Stimulated activated CD8-positive, alpha-beta memory T cell treated with anti-CD3 and anti-CD28 coated beads, Interleukin-4, amount 100 ng/mL, for 24 hours (primary cell): Measurements from ENCODE around the gene MRNIP.
"Not testable (repeated sequence)": the region's sequence is repeated elsewhere in the genome, so short reads cannot be mapped to it uniquely, and the experiment has no call there.

Experiments
- DNase-seq: peaks from one replicate; pipeline ENCODE4 v3.0.0-alpha.2; 2020; ENCODE audit warnings: low read depth

The MRNIP gene

GRCh38 chr5:179839328-179840256, 19.0 kb downstream of the MRNIP start:
- no peak for DNase-seq

GRCh38 chr5:179837076-179838011, 21.3 kb downstream of the MRNIP start:
- no peak for DNase-seq

DNA sequence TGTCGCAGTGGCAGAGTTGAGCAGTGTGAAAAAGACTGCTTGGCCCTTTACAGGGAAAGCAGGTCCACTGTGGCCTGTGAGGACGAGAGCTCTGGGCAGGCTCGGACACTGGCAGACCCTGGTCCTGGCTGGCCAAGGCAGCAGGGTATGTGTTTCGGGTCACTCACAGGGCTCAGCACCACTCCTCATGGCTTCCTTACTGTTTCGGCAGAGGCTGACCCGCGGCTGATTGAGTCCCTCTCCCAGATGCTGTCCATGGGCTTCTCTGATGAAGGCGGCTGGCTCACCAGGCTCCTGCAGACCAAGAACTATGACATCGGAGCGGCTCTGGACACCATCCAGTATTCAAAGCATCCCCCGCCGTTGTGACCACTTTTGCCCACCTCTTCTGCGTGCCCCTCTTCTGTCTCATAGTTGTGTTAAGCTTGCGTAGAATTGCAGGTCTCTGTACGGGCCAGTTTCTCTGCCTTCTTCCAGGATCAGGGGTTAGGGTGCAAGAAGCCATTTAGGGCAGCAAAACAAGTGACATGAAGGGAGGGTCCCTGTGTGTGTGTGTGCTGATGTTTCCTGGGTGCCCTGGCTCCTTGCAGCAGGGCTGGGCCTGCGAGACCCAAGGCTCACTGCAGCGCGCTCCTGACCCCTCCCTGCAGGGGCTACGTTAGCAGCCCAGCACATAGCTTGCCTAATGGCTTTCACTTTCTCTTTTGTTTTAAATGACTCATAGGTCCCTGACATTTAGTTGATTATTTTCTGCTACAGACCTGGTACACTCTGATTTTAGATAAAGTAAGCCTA, 22.2 kb downstream of the MRNIP start:
- DNase-seq, result peak; percentile 38

GRCh38 chr5:179834871-179835270, 23.7 kb downstream of the MRNIP start:
- not testable (repeated sequence) for DNase-seq

- no peak for DNase-seq
These were observed 24.5 kb downstream of the MRNIP start for GRCh38 chr5:179834120-179834519.

DNA sequence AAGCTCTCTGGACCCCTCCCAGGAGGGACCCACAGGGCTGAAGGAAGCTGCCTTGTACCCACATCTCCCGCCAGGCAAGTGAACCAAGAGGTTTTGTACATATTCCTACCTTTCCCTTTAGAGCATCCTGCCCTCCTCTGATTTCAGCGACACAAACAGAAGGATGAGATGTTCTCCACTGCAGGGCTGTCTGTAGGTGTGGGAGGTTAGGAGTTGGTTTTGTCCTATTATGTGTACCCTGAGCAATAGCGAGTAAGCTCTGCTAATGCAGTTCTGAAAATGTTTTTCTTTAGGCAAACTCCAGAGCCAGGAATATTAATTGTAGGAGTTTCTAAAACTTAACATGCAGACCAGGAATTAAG, 24.9 kb downstream of the MRNIP start:
- DNase-seq, result no peak

DNA sequence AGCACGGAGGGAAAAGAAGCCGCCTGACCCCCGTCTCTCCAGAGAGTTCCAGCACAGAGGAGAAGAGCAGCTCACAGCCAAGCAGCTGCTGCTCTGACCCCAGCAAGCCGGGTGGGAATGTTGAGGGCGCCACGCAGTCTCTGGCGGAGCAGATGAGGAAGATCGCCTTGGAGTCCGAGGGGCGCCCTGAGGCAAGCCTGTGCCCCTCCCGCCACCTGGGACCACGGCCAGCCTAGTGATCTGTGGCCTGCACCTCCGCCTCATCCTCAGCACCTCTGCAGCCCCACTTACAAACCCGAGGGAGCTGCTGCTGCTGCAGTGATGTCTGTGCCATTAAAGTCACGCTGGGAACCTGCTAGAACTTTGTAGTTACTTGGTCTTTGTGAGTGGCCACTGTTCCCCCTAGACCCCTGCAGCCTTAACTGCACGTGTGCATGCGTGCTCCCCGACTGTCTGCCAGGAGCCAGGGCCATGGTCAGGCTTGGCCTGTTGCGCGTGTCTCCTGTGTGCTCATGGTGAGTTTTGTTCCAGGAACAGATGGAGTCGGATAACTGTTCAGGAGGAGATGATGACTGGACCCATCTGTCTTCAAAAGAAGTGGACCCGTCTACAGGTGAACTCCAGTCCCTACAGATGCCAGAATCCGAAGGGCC, 25.4 kb downstream of the MRNIP start:
- DNase-seq, result no peak

GRCh38 chr5:179832039-179832745, 26.4 kb downstream of the MRNIP start:
- DNase-seq, result no peak

DNA sequence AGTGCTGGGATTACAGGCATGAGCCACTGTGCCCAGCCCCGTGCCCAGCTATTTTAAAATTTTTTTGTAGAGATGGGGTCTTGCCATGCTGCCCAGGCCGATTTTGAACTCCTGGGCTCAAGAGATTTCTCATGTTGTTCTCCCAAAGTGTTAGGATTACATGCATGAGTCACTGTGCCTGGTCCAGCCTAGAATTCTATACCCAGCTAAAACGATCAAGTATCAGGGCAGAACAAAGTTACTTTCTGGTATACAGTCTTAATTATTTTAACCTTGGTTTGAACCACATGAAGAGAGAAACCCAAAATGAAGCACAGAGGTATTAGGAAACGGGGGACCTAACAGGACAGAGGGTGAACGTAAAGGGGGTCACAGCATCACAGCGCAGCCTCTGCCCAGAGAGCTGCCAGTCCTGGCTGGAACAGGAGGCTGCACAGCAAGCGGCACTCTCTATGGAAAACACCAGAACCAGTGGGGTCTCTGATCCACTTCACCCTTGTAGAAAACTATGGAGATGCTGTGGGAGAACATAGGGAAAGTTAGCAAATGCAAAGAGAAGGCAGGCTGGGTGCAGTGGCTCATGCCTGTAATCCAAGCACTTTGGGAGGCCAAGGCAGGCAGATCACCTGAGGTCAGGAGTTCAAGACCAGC, 27.7 kb downstream of the MRNIP start:
- DNase-seq, result no peak

GRCh38 chr5:179829732-179830435, 28.7 kb downstream of the MRNIP start:
- no peak for DNase-seq

- DNase-seq, result no peak
These were observed 29.7 kb downstream of the MRNIP start for GRCh38 chr5:179828756-179829421.

GRCh38 chr5:179827680-179828079, 30.9 kb downstream of the MRNIP start:
- peak; percentile 52 for DNase-seq

DNA sequence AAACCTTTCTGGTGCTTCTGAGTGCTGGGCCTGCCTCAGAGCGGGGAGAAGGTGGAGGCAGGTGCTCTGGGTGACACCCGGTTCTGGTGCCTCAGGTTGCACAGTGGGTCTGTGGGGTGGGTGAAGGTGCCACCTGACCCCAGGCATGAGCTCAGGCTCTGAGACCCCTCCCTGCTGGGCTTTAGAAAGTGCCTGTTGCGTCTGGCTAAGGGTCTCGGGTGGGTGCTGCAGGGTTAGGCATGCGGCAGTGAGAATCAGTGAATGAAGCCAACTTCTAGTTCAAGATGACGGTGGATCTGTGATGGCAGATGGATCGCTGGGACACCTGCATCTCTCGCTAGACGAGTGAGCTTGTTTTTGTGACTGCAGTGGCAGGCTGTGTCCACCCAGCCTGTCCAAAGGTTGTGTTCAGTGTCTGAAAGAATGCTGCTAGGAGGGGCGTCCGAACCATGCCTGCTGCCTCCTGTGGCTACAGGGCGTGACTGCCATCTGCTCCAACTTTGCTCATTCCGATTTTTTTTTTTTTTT, 32.9 kb downstream of the MRNIP start:
- no peak for DNase-seq

DNA sequence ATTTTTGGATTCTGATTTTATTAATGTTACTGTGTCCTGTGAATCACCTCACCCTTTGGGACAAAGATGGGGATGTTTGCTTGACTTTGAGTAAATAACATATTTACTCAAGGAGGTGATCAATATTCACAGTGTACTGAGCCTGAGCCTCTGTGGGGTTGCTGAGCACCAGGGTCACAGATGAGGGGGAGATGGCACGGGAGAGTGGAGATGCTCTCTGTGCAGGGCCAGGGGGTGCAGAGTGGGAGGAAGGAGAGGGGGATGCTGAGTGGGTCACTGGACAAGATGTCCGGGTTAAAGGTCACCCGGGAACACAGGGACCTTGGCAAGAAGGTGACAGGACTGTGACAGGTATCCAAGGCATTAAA, 33.9 kb downstream of the MRNIP start:
- DNase-seq, result no peak

DNA sequence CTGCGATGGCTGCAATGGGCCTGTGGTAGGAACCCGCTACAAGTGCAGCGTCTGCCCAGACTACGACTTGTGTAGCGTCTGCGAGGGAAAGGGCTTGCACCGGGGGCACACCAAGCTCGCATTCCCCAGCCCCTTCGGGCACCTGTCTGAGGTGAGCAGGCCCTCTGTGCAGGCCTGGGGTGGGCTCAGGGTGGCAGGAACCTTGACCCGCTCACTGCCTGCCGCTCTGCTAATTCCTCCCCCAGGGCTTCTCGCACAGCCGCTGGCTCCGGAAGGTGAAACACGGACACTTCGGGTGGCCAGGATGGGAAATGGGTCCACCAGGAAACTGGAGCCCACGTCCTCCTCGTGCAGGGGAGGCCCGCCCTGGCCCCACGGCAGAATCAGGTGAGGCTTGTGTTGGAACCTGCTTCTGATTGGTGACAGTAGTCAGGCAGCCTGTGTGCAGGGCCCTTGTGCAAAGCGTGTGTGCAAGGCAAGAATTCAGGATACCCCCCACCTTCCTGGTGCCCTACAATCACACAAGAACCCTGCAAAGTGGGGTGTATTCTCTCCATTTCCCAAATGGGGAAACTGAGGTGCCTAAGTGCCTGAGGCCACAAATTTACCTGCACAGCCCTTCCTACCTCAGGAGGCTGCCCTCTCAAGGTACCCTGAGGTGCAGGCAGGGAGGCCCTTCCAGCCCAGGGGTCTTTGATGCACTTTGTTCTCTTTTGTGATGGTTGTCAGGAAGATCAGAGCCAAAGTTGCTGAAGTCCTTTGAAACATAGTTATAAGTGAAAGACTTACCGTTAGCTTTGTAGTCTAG, 34.5 kb downstream of the MRNIP start:
- DNase-seq, result no peak

DNA sequence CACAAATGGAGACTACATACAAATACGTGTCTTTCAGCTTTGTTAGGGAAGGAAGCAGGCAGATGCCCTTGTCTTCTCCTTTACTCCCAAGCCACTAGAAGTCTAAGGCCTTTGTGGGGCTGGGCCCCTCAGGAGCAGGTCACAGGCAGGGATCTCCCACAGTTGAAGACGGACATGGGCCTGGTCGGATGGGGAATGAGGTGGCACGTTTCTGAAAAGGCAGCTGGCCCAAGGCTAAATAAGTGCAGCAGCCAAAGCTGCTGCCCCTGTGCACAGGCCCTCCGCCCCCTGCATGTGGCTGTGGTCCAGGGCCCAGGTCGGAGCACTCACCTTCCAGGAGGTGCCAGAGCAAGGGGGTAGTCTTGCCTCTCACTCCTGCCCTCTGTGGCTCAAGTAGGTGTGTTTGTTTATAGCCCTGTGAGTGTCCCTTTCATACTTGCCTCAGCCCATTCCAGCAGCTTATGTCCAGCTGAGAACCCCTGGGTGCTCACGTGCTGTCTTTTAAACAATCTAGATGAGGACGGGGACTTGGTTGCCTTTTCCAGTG, 36.1 kb downstream of the MRNIP start:
- DNase-seq, result no peak

GRCh38 chr5:179822059-179822432, 36.6 kb downstream of the MRNIP start:
- DNase-seq, result no peak
